ENCODE results near the gene FNBP1. TPM values are rescaled to one million over a fixed set of nuclear protein-coding genes. Genes with fewer than 3 reads are reported as not detected.

Gene FNBP1
- polyA plus RNA-seq, 1 of the 3 experiments (the other 2 are of a cell fraction) = 11.0 TPM

- ChIA-PET CTCF (interaction anchor here (1.3 kb wide), 1 partner anchor 130 kb away, joined by 3 read pairs; no protein-coding TSS in a partner anchor), POLR2A (no interaction called here)
- no peak for DNase-seq
- Histone ChIP-seq H3K9ac (no peak overlapping the region), H3F3A (replicated peaks; ENCODE audit: insufficient read depth) (peaks cover 16% of the 10 kb centered on the region), H3K4me3 (ENCODE audit: low read depth in 2 of 2, low read length in 1 of 2) (no peak overlapping the region), H3K79me2 (ENCODE audit: insufficient read depth) (peaks cover 92% of the 10 kb centered on the region), H3K27ac (ENCODE audit: low read depth in 2 of 2, low read length in 1 of 2) (peak overlapping the region in 1 of 2 experiments; percentile 67; a peak in 2 of 4 replicates), H3K4me1 (ENCODE audit: control insufficient read depth in 1 of 2, insufficient read depth in 2 of 2, low read depth in 1 of 2, low read length in 1 of 2) (peaks cover 0 to 38% of the 10 kb centered on the region in 2 experiments; a peak in 2 of 4 replicates), H3K9me3 (no peaks in the 10 kb centered on the region), H3K36me3 (replicated peaks in 1 of 2; ENCODE audit: control insufficient read depth in 1 of 2, insufficient read depth in 2 of 2, low read length in 1 of 2) (no peaks in the 10 kb centered on the region), H4K20me1 (ENCODE audit: insufficient read depth) (peaks cover 49% of the 10 kb centered on the region), H3K27me3 (ENCODE audit: insufficient read depth) (no peaks in the 10 kb centered on the region), H3K4me2 (peak overlapping the region; percentile 48; the same call in 1 of the 2 replicates), H3K9me2 (no peaks in the 10 kb centered on the region), H2AFZ (ENCODE audit: low read depth) (no peak overlapping the region)
- WGBS (ENCODE audit: low lambda C conversion rate) = 7% methylated on average over 1 of the region's 1 CpG
- TF ChIP-seq JUND (IDR thresholded peaks at IDR 0.05) (peak; percentile 57; the same call in 1 of the 2 replicates), FOSL2 (IDR thresholded peaks at IDR 0.05; ENCODE audit: borderline replicate concordance, low read depth) (peak; percentile 84), GATA2 (CRISPR knock-in tag; IDR thresholded peaks at IDR 0.05) (no peak), RCOR1 (IDR thresholded peaks at IDR 0.05; ENCODE audit: low read length) (no peak), SIN3A (IDR thresholded peaks at IDR 0.05; ENCODE audit: borderline replicate concordance, low read depth, low read length) (no peak), MAX (IDR thresholded peaks at IDR 0.05; ENCODE audit: low read depth) (no peak), TCF12 (IDR thresholded peaks at IDR 0.05) (peak; percentile 30; the same call in 1 of the 2 replicates), CTCF (IDR thresholded peaks at IDR 0.05) (no peak)
Measured at GRCh38 chr9:130034570-130034969, 8.4 kb downstream of the FNBP1 start.

GRCh38 chr9:130030651-130031127 is 12.3 kb downstream of the FNBP1 start:
- H3K36me3 ChIP-seq (replicated peaks in 1 of 2; ENCODE audit: control insufficient read depth in 1 of 2, insufficient read depth in 2 of 2, low read length in 1 of 2) = no peaks in the 10 kb centered on the region
- no peaks in the 10 kb centered on the region for H3K9me2 ChIP-seq
- peak overlapping the region in 1 of 2 experiments; percentile 19; a peak in 1 of 4 replicates for H3K27ac ChIP-seq (ENCODE audit: low read depth in 2 of 2, low read length in 1 of 2)
- H3K9me3 ChIP-seq = no peaks in the 10 kb centered on the region
- peaks cover 41% of the 10 kb centered on the region for H4K20me1 ChIP-seq (ENCODE audit: insufficient read depth)
- ChIA-PET CTCF (interaction anchor here (1.0 kb wide), 1 partner anchor 9 kb away, joined by 3 read pairs; no protein-coding TSS in a partner anchor), POLR2A (no interaction called here)
- H3F3A ChIP-seq (replicated peaks; ENCODE audit: insufficient read depth) = peaks cover 16% of the 10 kb centered on the region
- H3K4me3 ChIP-seq (ENCODE audit: low read depth in 2 of 2, low read length in 1 of 2) = no peak overlapping the region
- peaks cover 0 to 22% of the 10 kb centered on the region in 2 experiments; a peak in 2 of 4 replicates for H3K4me1 ChIP-seq (ENCODE audit: control insufficient read depth in 1 of 2, insufficient read depth in 2 of 2, low read depth in 1 of 2, low read length in 1 of 2)
- H3K27me3 ChIP-seq (ENCODE audit: insufficient read depth) = no peaks in the 10 kb centered on the region
- 86% methylated on average over 3 of the region's 3 CpGs for WGBS (ENCODE audit: low lambda C conversion rate)
- no peak overlapping the region for H3K4me2 ChIP-seq
- no peak for DNase-seq
- H2AFZ ChIP-seq (ENCODE audit: low read depth) = no peak overlapping the region
- no peak overlapping the region for H3K9ac ChIP-seq
- H3K79me2 ChIP-seq (ENCODE audit: insufficient read depth) = peaks cover 93% of the 10 kb centered on the region
- TF ChIP-seq JUND (IDR thresholded peaks at IDR 0.05) (no peak), FOXJ3 (CRISPR knock-in tag; IDR thresholded peaks at IDR 0.05) (no peak), FOSL2 (IDR thresholded peaks at IDR 0.05; ENCODE audit: borderline replicate concordance, low read depth) (no peak), YY1 (IDR thresholded peaks at IDR 0.05; ENCODE audit: low read depth) (no peak), MAX (IDR thresholded peaks at IDR 0.05; ENCODE audit: low read depth) (no peak), RCOR1 (IDR thresholded peaks at IDR 0.05; ENCODE audit: low read length) (no peak), REST (IDR thresholded peaks at IDR 0.05; ENCODE audit: low read depth, low read length) (no peak), CTCF (IDR thresholded peaks at IDR 0.05) (no peak), SIN3A (IDR thresholded peaks at IDR 0.05; ENCODE audit: borderline replicate concordance, low read depth, low read length) (no peak), USF2 (IDR thresholded peaks at IDR 0.05; ENCODE audit: borderline replicate concordance, low read depth, low read length) (no peak), IRF3 (IDR thresholded peaks at IDR 0.05; ENCODE audit: low read depth, low read length) (no peak), RFX5 (IDR thresholded peaks at IDR 0.05; ENCODE audit: low read length) (no peak)
